ENCODE data around the gene ERP44.
"Not testable (repeated sequence)": the region's sequence is repeated elsewhere in the genome, so short reads cannot be mapped to it uniquely, and the experiment has no call there.

ERP44 gene

DNA sequence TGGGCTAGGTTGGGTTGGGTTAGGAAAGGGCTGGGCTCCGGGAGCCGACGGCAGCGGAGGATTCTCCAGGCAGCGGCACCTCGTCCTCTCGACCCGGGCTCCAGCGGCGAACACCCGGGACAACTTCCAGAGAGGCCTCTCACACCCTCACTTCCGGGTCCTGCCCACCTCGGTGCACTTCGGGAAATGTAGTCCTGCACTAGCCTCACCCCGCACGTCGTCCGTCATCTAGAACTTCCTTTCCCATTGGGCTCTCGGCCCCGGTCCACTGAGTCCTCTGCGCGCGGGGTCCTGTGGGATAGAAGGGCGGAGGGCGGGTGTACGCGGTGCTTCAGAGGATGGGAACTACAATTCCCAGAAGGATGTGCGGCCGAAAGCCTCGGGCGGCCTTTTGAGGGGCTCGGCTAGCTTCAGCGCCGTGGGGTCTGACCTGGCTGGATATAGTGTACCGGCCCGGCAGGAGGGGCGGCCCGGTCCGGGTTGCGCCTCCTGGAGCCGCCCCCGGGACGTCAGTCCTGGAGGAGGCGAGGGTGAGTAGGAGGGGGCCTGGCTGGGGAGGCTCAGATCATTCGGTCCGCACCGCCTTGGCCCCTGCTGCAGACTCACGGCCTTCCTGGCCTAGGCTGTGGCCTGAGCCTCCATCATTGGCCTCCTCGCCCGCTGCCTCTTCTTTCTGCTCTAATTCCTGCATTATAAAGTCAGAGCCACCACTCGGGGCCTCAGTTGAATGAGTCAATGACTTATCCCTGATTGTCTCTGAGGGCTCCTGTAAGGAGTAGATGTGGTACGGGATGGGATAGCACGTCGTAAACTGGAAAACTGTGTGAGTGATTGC lies at the start of gene ERP44, which contains the start of gene INVS:
Gene ERP44, minus strand, starts transcription at position 114 of the 835 bp plus-strand sequence. CDS start 160 bp downstream, outside the sequence.
Gene INVS, plus strand, starts transcription at position 357 of the 835 bp plus-strand sequence. CDS start 5,279 bp downstream, outside the sequence.
- DNase-seq (ENCODE audit: low spot score), result peak; percentile 99

DNA sequence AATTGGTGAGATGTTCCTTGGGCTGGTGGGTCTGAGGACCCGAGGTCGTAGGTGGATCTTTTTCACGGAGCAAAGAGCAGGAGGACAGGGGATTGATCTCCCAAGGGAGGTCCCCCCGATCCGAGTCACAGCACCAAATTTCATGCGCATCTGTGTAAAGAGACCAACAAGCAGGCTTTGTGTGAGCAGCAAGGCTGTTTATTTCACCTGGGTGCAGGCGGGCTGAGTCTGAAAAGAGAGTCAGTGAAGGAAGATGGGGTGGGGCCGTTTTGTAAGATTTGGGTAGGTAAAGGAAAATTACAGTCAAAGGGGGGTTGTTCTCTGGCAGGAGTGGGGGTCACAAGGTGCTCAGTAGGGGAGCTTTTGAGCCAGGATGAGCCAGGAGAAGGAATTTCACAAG lies 47.2 kb upstream of the ERP44 start:
- DNase-seq (ENCODE audit: low spot score), result not testable (repeated sequence)

DNA sequence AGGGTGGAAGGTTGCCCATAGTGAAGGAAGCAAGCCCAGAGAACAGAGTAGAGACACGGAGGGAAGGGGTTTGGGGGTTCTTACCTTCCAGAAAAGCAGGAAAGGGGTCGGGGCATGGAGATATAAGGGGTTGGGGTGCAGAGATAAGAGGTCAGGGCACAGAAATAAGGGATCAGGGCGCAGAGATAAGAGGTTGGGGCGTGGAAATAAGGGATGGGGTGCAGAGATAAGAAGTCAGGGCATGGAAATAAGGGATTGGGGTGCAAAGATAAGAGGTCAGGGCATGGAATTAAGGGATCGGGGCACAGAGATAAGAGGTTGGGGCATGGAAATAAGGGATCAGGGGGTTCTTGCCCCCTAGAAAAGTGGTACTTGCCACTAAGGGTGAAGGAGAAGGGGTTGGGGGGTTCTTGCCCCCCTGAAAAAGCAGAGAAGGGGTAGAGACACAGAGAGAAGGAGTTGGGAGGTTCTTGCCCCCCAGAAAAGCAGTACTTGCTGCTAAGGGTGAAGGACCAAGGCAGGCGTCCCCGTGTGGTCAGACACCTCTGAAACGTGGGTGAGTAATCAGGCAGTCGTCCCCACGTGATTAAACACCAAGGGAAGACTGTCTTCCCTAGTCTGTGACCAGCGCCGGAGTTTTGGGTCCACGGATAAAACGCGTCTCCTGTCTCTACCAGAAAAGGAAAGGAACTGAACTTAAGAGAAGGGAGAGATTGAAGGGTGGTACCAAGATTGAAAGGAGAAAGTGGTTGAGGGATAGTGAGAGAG lies 46.6 kb upstream of the ERP44 start:
- DNase-seq (ENCODE audit: low spot score), result not testable (repeated sequence)

DNA sequence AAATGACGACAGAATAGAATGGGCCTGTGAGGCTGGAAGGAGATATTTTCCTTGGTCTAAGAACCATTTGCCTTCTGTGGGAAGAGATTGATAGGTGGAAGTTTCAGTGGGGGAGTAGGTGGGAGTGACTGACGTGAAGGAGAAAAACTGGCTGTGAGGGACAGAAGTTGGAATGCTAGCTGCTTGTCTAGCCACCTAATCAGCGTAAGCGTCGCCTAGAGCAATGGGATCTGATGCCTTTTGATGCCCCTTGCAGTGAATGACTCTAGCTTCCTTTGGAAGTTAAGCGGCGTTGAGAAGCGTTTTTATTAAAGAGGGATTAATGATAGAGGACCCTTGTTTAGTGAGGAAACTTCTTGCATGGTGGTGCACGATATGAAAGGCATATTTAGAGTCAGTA lies 43.1 kb upstream of the ERP44 start:
- not testable (repeated sequence) for DNase-seq (ENCODE audit: low spot score)

DNA sequence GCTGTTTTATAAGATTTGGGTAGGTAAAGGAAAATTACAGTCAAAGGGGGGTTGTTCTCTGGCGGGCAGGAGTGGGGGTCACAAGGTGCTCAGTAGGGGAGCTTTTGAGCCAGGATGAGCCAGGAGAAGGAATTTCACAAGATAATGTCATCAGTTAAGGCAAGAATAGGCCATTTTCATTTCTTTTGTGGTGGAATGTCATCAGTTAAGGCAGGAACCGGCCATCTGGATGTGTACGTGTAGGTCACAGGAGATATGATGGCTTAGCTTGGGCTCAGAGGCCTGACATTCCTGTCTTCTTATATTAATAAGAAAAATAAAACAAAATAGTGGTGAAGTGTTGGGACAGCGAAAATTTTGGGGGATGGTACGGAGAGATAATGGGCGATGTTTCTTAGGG lies 41.5 kb upstream of the ERP44 start:
- not testable (repeated sequence) for DNase-seq (ENCODE audit: low spot score)

DNA sequence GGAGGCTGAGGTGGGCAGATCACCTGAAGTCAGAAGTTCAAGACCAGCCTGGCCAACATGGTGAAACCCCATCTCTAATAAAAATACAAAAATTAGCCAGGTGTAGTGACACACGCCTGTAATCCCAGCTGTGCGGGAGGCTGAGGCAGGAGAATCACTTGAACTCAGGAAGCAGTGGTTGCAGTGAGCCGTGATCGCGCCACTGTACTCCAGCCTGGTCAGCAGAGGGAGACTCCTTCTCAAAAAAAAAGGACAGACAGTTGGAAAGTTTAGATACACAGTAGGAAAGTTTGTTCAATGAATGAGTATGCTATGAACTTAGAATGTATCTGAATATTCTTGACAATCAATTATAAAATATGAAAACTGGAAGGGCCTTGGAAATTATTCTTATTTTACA lies 38.0 kb upstream of the ERP44 start:
- DNase-seq (ENCODE audit: low spot score), result not testable (repeated sequence)

DNA sequence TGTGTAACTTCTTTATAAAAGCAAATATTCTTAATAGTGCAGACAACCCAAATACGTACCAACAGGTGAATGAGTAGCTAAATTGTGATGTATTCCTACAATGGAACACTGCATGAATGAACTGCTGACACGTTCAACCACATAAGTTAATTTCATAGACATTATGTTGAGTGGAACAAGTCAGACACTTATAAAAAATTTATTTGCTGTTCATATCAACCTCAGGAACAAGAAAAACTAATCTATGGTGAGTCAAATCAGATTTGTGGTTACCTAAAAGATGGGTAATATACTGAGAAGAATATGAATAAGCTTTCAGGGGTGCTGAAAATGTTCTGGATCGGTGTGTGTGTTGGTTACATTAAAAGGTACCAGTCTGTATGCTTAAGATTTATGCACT lies 35.9 kb upstream of the ERP44 start:
- DNase-seq (ENCODE audit: low spot score), result no peak

DNA sequence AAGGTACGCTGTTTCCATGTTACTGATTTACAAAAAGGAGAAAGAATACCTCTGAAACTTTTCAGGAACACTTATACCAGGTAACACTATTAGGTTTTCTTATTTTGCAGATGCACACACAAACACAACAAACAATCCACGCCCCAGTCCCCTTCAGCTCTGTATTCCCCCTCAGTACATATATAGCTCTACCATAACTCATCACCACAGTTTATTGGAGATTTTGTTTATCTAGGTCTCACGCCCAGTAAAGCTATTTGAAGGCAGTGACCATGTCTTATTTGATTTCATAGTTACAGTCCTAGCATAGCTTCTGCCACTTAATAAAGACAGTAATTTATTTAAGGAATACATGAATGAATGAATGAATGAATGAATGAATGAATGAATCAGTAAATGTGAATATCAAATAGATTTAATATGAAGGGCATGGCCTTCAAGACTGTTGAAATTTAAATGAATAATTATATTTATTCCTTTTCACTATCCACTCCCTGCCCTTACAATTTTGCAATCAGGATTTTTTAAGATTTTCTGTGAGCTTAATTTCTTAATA lies 33.2 kb upstream of the ERP44 start:
- DNase-seq (ENCODE audit: low spot score), result no peak

DNA sequence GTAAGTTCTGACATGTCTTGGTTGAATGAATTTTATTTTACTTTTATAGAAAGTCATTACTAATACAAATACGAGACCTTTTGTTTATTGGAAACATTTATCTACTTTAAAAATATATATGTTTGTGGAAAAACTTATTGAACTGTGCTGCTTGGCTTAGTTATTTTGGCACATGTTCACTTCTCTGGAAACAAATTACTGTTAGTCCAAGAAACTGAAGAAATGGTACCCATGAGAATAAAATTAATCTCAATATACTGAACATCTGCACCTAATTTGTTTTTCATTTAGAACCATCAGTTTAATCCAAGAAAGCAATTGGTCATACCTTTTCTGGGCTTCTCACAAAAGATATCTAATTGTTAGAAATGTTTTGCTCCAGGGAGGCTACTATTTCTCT lies 32.4 kb upstream of the ERP44 start:
- DNase-seq (ENCODE audit: low spot score), result no peak

DNA sequence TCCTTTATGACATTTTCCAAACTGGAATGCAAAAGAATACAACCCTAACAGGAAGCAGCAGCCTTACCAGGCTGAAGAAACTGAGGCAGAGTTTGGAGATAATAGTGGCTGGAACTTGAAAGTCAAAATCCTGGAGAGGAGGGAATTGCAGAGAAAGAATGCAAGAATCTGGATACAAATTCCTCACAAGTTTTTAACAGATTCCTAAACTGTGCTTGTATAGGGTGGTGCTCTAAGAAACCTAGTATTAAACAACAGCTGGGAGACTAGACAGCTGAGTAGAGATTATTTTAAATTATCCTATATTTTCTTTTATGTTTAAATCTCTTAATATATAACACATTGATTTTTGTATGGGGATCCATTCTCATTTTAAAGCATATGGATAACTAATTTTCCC lies 31.0 kb upstream of the ERP44 start:
- no peak for DNase-seq (ENCODE audit: low spot score)

DNA sequence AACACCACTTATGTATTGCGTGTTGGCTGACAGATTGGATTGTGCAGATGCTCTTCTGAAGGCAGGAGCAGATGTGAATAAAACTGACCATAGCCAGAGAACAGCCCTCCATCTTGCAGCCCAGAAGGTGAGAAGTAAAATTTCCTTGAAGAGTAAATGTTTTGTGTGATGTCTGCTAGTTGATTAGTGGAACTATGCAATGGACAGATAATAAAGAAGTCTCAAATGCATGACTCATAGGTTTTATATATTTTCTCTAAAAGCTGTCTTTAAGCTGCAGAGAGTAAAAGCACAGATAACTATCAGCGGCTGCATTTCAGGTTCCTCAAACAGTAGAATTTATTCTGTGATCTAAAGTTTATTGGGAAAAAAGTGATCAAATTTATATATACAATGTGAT lies 27.6 kb upstream of the ERP44 start:
- no peak for DNase-seq (ENCODE audit: low spot score)

DNA sequence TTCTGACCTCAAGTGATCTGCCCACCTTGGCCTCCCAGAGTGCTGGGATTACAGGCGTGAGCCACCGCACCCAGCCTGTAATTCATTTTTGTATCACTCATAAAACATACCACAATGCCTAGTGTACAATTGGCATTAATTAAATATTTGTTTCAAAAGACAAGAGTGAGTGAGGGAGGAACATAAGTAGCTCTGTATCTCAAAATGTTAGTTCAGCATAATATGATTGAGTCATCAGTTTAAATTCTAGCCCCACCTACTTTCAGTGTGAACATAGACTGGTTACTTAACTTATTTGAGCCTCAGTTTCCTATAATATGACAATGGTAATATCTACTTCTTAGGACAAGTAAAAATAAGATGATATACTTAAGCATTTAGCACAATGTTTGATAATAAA lies 27.1 kb upstream of the ERP44 start:
- no peak for DNase-seq (ENCODE audit: low spot score)

DNA sequence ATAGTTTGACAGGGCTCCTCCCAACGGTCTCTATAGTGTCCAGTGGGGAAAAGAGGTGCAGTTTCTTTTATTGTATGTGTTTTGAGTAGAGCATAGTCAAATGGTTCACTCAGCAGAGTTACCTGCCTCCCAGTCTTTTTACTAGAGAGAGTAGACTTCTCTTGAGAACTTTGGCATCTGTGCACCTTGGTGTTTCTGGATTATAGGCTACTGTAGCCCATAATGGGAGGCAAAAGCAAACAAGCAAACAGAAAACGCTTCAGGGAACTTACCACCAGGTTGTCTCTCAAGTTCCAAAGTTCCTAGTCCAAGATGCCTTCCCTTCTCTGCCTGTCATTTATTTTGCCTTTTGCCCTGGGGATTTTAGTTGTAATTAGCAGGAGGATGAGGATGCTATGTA lies 26.4 kb upstream of the ERP44 start:
- DNase-seq (ENCODE audit: low spot score), result no peak

DNA sequence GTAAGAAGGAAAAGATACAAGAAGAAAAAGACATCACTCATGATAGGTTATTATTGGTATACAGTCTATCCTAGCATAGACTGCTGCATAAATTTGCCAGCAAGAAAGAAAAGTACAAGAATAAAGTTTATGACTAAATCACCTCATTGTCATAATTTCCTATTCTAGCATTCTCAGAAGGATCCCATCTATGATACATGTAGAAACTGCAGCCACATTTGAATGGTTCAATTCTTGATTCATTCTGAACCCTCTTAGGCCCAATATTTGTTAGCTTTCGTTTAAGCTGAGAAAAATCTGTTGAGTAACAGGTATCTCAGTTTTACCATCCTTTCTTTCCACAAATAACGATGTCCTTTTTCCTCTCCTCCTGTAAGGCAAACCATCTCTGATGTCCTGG lies 21.5 kb upstream of the ERP44 start:
- no peak for DNase-seq (ENCODE audit: low spot score)

DNA sequence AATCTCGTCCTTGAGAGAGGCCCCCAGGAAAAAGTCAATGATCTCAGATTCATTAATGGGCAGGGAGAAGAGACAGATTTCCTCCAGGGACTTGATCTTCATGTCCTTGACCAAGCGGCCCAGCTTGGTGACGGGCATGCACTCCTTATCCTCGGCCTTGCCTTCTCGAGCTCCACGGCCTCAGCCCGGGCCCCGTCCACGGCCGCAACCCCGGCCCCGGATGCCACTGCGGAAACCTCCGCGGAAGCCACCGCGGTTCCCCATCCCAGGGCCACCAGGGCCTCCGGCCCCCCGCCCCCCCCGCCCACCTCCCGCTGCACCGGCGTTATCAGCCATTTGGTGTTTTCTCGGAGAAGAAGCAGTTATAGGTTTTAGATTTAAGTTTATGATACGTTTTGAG lies 18.5 kb upstream of the ERP44 start:
- DNase-seq (ENCODE audit: low spot score), result no peak

DNA sequence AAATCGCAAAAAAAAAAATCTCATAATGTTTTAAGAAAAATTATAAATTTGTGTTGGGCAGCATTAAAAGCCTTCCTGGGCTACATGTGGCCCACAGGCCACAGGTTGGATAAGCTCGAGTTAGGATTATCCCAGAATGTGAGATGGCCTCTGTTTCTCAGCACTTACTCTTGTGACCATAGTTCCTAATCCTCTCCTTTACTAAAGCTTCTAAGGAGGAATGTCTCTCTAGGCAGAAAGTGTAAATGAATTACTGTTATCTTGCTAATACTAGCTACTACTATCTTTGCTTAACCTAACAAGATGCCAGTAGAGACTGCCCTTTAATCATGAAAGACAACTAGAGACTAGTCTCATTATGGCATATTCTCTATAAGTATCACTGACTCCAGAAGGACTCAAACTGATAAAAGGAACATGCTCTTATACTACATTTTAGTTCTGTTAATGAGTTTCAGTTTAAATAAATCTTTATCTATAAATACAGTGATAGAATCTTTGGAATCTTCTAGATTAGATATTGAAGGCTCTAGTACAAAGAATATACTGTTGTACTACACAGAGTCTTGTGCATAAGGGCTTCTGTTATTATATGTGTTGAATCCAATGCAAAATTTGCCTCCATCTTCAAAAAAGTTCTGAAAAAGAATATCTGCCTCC lies 14.0 kb upstream of the ERP44 start:
- DNase-seq (ENCODE audit: low spot score), result no peak

DNA sequence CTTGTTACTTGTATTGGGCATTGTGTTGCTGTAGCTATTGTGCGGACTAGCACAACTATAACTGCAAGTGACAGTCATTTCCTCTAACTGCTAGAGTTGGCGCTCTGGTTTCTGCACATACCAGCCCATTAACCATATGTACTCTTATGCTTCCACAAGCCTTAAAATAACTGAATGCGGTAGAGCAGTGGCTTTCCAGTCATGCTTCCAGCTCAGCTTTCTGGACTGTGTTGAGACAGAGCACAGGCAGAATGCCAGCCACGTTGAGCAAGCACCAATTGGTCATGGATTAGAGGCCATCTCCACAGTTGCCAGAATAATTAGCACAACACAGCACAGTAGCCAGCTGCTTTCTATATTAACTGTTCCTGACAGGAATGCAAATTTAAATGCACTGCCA lies 12.4 kb upstream of the ERP44 start:
- DNase-seq (ENCODE audit: low spot score), result no peak

DNA sequence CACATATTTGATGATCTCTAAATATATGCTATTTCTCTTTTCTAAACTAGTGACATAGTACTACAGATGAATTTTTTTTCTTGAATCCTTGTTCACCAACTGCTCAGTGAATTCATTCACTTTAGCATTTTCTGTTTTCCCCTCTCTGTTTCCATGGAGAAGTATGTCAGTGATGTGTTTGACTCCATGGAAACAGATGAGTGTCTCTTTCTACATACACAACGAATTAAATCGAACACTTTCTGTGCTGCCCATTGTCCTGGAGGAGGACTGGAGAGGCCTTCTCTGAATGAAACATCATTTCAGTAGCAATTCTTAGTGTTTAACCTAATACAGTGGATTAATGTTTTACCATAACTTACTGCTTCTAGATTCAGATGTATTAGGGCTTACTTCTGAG lies 9.8 kb upstream of the ERP44 start:
- DNase-seq (ENCODE audit: low spot score), result peak; percentile 17

DNA sequence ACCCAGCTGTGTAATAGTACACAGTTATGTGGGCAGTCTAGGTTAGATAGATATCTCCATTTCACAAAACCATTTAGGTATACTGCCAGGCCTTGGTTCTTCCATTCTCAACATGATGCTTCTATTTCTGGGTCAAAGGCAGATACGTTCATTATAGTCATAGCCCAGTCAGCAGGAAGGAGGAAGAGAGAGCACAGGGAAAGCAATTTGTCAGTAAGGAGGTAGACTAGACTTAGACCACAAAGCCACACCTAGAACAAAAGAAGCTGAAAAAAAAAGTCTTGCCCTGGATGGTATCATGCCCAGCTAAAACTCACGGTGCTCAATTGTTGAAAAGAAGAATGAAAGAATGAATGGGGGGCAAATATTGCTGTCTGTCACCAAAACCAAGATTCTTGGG lies 7.8 kb upstream of the ERP44 start:
- no peak for DNase-seq (ENCODE audit: low spot score)

DNA sequence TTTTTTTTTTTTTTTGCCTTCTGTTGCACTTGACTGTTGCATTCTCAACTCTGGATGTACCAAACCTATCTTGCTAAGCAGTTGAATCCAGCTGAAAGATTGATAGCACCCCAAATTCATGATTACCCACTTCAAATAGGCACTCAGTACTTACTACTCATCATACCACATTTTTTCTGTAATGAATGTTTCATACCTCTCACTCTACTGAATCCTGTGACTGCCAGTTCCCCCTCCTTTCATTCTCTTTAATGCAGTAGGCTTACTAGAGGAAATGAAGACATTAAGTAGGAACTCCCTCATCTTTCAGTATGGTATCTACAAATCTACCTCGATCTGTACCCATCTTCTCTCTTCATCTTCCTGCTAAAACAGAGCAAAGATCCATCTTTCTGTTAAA lies 7.1 kb upstream of the ERP44 start:
- DNase-seq (ENCODE audit: low spot score), result no peak

DNA sequence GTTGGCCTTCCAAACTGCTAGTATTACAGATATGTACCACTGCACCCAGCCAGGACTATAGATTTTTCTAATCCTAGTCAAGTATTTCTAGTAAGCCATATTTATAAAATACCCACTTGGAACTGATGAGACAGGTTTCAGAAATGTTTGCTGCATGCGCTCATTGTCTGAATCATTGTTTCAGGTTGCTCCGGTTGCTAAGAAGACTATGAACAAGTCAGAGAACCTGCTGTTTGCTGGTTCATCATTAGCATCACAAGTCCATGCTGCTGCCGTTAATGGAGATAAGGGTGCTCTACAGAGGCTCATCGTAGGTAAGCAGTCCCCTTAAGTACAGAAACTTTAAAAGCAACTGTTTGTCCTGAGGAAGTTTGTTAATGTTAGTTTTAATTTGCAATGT lies 5.5 kb upstream of the ERP44 start:
- no peak for DNase-seq (ENCODE audit: low spot score)

DNA sequence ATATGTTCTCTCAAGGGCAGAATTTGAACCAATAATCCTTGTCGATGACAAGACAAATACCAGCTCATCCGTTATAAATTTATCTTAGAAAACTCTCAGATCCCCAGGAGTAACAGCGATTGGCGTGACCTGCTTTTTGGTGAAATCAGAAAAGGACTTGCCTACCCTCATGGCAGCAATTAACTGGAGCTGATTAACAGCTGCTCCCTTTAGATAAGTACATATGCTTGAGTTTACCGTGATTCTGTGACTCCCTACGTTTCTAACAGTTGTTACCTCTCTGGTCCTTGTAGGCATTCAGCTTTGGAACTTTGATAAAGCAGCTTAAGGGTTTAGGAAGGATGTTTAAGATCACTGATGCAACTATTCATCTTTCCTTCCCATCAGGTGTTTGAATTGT lies 2.8 kb upstream of the ERP44 start:
- no peak for DNase-seq (ENCODE audit: low spot score)
